DMS153 treated with DMSO at 0.1 percent for 48 hours (cell line): ENCODE data around the gene AP5S1.
"Not testable (repeated sequence)": the region's sequence is repeated elsewhere in the genome, so short reads cannot be mapped to it uniquely, and the experiment has no call there.

ENCODE experiments used
- DNase-seq: peaks from one replicate; lab custom pipeline; 2025; ENCODE audit not compliant: unreplicated experiment; lab: John Stamatoyannopoulos, UW

The AP5S1 gene

DNA sequence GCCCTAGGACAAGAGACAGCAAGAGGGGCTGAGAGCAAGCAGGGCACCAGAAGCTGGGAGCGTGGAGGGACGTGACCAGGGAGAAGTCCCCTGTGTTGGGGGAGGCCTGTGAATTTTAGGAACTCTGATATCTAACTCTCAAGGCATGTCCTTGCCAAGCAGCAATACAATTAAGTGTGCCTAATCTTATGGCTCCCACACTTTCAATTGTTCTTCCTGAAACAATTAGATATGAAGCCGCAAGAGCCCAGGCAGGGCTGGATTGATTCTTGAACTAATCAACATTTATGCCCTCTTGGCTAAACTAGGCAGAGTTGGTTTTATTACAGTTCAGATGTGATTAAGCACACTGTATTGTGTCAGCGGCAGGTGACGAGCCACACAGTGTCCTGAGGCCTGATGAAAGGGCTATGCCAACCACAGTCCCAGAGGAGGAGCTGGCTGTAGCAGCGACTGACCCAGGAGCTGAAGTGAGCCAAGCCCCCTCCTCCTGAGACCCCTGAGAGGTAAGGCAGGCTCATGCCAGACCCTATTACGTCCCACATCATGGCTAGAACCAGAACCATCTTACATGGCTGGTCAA lies 22.1 kb downstream of the AP5S1 start:
- DNase-seq = no peak

DNA sequence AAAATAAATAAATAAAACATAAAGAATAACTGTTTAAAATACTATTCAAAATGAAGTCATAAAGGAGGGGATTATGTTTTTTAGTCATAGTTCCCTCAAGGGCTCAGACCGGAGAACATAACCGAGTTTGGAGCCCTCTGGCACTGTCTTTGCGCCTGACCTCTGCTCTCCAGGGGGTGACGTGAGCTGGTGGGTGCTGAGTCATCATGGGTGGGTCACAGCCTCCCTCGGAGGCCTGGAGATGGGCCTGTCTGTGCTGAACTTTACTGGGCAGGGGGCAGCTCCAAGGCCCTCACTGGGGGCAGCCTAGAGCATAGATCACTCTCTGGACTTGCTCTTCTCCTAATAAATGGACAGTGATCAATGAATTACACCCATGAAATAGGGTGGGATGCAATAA lies 23.1 kb downstream of the AP5S1 start:
- DNase-seq = no peak

DNA sequence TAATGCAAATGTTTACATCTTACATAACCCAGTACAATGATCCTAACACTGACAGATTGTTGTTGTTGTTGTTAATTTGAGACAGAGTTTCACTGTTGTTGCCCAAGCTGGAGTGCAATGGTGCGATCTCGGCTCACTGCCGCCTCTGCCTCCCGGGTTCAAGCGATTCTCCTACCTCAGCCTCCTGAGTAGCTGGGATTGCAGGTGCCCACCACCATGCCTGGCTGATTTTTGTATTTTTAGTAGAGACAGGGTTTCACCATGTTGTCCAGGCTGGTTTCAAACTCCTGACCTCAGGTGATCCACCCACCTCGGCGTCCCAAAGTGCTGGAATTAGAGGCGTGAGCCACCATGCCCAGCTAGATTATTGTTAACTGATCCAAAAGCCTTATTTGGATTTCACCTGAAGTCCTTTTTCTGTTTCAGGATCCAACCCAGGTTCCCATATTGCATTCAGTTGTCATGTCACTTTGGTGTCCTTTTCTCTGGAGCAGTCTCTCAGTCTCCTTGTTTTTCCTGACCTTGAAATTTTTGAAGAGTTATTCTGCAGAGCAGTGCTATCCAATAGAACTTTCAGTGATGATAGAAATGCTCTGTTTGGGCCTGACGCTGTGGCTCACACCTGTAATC lies 23.8 kb downstream of the AP5S1 start:
- not testable (repeated sequence) for DNase-seq

DNA sequence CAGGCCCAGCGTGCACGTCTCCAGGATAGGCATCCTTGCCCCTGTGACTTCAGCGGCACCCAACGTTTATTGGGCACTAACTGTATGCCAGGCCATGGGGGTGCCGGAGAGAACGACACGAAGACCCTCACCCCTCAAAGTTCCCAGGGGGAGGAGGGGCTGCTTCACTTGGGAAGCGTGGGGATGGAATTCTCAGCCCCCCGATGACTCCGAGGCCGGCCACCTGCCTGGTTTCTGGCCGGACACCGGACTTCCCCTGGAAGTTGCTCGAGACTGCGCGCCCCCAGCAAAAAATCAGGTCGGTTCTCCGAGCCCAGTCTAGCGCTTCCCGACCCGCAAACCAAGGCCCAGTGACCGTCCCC lies 26.0 kb downstream of the AP5S1 start:
- DNase-seq = no peak

DNA sequence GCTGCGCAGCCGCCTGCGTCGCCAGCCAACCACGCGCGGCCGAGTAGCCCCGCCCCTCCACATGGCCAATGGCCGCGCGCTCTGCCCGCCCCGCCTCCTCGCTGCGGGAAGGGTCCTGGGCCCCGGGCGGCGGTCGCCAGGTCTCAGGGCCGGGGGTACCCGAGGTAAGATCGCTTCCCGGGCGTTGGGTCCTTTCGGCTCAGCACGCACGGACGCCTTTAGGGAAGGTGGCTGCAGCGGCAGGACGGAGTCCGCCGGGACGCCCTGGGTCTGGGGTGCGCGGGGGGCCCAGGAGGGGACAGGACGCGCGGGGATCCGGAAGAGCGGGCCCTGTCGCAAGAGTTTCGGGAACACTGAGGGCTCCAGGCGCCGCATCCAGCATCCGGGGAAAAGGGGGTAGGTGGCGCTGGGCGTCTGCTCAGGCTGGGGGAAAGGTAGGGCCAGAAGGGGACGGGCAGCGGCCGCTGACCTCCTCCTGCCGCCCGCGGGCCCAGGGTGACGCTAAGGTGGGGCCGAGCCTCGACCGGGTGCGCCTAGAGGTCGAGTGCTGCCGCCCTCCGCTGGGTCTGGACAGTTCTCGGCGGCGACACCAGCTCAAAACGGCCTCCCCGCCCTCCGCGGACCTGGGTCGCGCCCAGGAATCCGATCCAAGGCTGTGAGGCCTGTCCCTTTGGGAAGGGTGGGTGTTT lies 26.5 kb downstream of the AP5S1 start, which contains the start of gene MAVS:
MAVS (plus strand) TSS at position 95 of the 689 bp plus-strand sequence. CDS start 7,791 bp downstream, outside the sequence.
- DNase-seq = peak; percentile 83

DNA sequence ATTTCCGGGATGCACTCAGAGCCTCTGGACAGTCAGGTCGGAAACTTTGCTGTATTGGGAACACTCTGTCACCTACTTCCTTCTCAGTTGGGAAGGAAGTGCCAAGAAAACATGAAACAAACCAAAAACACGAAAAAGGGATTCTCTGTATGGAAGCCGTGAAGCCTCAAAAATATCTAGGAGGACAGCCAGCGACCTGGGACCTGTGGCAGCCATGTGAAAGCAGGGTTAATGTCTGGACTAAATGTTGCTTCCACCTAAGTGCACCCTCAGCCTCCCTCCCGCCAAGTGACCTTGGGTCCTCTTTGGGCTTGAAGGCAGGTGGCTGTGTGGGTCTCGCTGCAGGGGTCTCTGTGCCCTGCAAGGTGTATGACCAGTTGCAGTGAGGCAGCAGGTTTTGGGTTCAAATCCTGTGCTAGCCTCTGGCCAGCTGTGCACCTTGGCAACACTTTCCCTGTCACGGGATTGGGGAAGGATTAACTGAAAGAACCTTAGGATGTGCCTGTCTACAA lies 27.1 kb downstream of the AP5S1 start:
- DNase-seq = no peak

DNA sequence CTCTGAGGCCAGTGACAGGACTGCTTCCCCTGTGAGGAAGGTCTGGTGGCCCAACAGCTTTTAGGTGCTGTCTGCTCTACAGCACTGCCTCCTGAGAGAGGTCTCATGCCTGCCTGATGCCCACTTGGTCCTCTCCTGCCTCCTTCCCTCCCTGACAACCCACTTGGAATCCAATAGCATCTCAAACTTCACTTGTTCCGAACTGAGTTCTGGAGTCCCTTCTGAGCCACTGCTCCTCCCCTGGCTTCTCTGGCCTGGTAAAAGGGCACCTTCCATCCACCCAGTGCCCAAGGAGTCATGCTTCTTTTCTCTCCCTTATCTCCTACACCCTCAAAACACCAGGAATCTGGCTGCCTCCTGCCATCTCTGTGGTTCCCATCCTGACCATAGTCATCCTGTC lies 28.2 kb downstream of the AP5S1 start:
- no peak for DNase-seq

DNA sequence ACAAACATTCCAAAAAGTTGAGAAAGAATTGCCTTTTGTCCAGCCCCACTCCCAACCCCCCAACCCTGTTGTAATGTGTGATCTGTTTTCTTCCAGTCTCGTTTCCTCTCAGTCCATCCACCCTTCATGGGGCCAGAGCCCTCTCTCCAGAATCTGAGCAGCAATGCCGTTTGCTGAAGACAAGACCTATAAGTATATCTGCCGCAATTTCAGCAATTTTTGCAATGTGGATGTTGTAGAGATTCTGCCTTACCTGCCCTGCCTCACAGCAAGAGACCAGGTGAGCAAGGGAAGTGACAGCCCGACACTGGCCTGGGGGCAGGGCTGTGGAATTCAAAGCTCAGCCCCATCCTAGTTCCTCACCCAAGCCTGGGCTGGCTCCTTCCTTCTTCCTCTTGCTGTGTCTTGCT lies 34.1 kb downstream of the AP5S1 start:
- no peak for DNase-seq

DNA sequence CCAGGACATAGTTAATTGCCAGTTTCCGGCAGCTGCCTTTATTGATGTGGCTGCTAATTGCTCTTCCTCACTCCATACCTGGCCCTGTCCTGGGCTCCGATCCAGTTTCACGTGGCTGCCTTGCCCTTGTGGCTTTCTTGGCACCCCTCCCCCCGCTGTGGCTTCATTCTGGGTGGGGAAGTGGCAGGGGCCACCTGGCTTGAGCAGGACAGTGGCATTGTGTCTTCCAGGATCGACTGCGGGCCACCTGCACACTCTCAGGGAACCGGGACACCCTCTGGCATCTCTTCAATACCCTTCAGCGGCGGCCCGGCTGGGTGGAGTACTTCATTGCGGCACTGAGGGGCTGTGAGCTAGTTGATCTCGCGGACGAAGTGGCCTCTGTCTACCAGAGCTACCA lies 37.1 kb downstream of the AP5S1 start:
- DNase-seq = peak; percentile 86

DNA sequence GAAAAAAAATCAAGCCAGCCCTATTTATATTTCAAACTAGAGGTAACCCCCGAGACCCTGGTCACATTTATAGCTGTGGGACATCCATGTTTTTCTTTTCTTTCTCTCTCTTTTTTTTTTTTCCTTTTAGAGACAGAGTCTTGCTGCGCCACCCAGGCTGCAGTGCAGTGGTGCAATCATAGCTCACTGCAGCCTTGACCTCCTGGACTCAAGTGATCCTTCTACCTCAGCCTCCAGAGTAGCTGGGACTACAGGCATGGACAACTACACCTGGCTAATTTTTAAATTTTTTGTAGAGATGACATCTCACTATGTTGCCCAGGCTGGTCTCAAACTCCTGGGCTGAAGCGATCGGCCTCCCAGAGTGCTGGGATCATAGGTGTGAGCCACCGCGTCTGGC lies 38.3 kb downstream of the AP5S1 start:
- DNase-seq = no peak

DNA sequence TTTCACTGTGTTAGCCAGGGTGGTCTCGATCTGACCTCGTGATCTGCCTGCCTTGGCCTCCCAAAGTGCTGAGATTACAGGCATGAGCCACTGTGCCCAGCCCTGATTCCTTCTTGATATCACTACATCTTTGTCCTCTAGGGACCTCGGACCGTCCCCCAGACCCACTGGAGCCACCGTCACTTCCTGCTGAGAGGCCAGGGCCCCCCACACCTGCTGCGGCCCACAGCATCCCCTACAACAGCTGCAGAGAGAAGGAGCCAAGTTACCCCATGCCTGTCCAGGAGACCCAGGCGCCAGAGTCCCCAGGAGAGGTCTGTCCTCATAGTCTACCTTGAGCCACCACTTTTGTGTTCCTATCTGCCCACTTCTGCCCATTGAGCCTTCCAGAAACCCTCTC lies 40.8 kb downstream of the AP5S1 start:
- no peak for DNase-seq

DNA sequence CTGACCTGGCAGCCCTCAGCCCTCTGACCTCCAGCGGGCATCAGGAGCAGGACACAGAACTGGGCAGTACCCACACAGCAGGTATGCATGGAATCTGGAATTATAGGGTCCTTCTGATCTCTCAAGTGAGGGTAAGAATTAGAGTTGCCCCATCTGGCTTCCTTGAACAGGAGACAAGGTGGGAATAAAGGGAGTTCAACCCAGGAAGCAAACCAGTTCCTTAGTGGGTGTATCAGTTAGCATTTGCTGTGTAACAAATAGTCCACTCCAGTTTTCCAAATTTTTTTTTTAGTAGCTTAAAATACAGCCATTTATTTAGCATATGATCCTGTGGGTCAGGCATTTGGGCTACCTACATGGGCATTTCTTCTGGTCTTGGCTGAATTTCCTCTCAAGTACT lies 42.0 kb downstream of the AP5S1 start:
- DNase-seq = no peak

DNA sequence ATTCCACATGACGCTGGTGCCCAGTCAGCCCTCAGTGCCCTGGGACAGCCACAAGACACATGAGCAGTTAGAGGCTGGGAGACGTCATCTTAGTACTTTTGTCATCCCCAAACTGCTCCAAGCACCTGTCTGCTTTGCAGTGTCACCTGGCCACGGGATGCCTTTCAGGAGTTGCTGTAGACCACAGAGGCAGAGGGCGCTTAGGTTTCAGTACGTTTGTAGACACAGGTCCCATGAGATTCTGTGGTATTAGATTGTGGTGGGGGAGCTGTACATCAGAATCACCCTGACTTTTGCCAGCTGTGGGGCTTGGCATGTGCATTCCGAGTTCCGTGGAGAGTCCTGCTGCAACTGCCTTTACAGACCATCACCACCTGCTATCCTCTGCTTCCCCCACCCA lies 43.0 kb downstream of the AP5S1 start:
- no peak for DNase-seq

DNA sequence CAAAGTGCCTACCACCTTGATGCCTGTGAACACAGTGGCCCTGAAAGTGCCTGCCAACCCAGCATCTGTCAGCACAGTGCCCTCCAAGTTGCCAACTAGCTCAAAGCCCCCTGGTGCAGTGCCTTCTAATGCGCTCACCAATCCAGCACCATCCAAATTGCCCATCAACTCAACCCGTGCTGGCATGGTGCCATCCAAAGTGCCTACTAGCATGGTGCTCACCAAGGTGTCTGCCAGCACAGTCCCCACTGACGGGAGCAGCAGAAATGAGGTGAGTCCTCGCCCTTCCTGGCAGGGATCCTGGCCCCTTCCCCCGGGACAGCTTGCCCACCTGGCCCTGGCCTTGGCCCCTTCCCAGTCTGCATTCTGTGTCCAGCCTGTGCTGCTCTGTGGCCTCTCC lies 44.2 kb downstream of the AP5S1 start:
- DNase-seq = no peak

DNA sequence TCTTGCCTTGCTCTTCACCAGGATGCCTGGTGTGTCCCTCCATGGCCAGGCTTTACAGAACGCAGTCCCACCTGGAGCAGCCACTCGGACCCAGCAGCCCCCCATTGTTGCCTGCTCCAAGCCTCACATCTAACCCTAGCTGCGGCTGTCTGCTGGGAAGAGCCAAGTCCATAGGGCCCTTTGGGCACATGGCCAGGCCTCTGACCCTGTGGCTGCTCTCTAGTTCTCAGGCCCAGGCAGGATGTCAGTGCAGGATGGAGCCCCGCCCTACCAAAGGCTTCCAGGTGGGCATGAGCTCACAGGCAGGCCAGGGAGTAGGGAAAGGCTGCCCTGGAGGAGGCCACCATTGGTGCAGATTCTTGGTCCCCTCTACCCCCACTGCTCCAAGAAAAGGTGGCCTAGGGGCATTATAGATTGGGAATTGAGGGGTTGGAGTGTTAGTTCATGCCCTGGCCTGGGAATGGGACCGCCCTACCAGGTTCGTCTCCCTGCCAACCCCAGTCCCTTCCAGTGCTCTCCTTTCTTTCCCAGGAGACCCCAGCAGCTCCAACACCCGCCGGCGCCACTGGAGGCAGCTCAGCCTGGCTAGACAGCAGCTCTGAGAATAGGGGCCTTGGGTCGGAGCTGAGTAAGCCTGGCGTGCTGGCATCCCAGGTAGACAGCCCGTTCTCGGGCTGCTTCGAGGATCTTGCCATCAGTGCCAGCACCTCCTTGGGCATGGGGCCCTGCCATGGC lies 45.0 kb downstream of the AP5S1 start:
- DNase-seq = no peak

DNA sequence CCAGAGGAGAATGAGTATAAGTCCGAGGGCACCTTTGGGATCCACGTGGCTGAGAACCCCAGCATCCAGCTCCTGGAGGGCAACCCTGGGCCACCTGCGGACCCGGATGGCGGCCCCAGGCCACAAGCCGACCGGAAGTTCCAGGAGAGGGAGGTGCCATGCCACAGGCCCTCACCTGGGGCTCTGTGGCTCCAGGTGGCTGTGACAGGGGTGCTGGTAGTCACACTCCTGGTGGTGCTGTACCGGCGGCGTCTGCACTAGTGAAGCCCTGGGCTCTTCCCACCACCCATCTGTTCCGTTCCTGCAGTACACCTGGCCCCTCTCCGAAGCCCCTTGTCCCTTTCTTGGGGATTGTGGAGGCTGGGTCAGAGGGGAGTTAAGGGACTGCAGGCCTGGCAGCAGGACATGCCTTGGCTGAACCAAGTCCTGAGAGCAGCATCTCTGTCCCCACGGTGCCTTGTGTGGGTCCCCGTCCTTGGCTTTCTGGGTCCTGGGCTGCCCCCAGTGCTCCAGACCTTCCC lies 45.6 kb downstream of the AP5S1 start:
- no peak for DNase-seq

DNA sequence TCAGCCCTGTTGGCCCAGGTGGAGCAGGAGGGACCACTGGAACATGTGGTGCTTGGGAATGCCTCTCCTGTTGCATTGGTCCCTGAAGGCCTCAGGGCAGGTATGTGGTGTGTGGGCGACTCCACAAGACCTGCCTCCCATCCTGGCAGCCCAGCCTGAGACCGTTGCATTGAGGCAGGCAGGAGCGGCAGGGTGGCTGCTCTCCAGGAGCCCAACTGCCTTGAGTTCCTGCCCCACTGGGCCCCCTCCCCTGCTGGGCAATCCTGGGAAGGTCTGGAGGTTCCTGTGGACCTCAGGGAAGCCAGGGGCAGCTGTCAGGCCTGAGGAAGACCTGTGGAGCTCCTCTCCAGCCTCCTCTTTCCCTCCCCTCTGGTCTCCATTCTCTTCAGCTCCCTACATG lies 46.1 kb downstream of the AP5S1 start:
- no peak for DNase-seq

DNA sequence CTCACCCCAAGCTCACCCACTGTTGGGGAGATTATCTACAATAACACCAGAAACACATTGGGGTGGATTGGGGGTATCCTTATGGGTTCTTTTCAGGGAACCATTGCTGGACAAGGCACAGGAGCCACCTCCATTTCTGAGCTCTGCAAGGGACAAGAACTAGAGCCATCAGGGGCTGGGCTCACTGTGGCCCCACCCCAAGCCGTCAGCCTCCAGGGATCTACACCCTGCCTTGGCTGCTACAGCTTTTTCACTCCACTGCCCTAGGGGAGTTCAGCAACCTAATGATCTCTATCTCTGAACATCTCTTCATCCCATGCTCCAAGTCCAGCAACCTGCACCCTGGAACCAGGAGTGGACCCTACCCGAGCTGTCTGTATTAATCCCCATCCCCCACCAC lies 47.5 kb downstream of the AP5S1 start:
- DNase-seq = no peak

DNA sequence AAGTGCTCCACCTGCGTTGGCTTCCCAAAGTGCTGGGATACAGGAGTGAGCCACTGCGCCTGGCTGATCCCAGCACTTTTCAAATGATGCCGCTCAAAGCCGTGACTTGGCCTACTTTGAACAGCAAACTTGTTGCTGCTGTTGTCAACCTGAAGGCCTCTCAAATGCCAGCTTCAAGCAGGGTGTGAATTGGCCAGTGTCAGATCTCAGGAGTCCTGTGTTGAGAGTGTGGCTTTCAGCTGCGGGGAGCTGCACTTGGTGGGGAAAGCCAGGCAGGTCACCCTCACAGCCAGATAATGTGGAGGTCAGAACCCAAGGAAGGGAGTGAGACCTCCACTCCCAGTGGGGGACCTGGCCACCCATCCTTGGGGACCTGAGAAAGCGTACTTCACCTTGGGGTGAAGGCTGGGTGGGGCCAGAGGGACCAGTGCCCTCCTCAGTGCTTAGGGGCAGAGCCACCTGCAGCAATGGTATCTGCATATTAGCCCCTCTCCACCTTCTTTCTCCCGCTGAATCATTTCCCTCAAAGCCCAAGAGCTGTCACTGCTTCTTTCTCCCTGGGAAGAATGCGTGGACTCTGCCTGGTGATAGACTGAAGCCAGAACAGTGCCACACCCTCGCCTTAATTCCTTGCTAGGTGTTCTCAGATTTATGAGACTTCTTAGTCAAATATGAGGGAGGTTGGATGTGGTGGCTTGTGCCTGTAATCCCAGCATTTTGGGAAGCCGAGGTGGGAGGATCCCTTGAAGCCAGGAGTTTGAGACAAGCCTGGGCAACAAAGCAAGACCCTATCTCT lies 49.7 kb downstream of the AP5S1 start:
- DNase-seq = no peak

DNA sequence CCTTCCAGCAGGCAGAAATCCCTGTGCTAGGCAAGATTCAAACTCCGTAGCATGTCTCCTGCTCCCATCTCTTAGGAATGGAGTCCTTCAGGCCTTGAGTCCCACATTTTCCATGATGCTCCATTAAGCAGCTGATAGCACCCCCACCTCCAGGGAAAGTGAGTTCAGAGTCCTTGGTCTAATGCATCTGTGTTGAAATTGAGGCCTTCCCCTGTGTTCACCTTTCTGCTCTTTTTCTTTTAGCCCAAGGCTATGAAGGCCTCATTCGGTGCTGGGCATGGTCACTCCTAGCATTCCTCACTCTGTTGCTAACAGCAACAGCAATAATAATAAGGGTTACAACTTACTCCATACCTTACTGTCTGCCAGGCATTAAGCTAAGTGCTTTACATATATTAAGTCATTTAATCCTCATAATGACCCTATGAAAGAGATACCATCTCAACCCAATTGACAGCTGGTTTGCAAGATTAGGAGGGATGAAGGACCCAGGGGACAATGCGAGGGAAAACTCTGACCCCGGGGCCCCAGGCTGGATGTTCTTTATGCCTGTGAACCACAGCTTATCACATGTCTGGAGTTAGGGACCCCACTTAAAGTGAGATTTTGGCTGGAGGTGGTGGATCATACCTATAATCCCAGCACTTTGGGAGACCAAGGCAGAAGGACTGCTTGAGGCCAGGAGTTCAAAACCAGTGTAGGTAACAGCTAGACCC lies 51.4 kb downstream of the AP5S1 start:
- DNase-seq = no peak
